ENCODE measurements around the gene PRR29.

PRR29 gene

DNA sequence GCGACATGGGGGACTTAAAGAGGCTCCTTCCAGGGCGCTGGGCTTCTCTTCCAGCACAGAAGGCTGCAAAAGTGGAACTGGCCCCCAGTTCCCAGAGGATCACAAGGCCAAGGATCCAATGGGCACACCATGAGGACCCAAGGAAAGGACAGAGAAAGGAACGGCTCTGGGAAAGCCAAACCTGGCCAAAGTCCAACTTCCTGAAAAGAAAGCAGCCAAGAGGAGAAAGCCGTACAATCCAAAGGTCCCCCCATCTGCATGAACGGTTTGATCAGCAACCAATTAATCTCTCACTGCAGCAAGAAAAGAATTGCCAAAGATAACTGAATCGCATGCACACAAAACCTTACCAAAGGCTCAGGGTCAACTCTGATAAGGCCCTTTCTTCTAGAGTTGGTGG lies 42.1 kb downstream of the PRR29 start:
- DNase-seq (ENCODE audit: low read depth in 1 of 2, low spot score in 1 of 2), result no peak

DNA sequence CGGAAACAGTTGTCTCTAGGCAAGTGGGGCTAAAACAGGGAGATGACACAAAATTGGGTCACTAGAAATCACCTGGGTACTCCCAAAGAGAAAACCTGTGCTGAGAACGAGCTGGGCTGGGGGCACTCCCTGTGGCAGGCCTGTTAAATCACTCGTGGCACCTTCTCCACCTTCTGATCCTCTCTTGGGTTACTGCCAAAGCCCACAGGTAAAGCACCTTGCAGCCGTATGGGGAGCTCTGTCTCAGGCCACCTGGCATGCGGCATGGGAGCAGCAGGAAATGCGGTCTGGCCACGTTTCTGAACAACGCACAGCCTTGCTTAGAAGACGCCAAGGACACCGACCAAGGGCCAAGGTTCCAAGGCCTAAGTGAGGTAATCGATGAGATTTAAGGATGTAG lies 43.8 kb downstream of the PRR29 start:
- no peak for DNase-seq (ENCODE audit: low read depth in 1 of 2, low spot score in 1 of 2)

DNA sequence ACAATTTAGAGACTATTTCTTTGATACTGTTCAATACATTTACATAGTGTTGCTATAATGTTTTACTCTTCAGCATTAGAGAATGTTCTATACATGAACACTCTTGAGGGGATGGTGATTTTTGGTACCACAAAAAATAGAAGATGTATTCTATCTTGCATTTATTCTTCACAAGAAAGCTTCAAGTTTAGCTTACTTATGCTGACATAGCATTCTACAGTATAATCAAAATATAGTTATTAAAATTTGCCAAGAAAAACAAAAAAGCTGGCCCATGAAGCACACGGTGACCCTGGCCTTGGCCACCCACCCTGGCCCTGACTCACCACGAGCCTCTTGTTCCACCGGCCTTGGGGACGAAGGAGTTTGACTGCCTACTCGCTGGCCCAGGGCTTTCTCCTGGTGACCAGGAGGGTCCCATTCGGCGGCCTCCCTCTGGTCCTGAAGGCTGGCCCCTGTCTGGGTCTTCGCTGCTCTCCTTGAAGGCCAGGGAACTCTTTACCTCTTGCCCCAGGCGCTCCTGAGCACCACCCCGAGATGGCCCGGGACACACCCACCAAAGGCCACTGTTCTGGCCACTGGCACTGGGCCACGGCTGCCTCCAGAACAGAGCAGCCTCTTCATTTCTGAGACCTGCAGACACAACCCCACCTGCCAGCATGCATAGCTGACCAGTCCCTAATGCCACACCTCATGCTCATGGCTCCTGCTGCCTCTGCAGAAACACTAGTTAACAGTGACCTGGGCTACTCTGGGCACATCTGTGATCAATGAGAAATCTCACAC lies 44.7 kb downstream of the PRR29 start:
- DNase-seq (ENCODE audit: low read depth in 1 of 2, low spot score in 1 of 2), result no peak

DNA sequence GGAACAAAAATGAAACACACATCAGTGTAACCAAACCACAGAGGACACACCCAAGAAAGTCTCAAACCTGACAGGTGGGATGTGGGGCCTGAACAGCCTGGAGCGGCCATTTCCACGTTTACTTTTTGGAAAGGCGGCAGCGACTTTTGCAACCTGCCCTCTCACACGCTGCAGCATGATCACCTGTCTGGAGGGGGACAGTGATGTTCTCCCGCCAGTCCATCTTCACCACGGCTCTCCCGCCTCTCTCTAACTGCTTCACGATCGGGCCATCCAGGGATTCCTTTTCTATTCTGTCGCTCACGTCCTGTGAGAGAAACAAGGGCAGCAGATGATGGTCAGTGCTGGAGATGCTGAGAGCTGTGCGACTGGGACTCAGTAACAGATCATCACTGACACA lies 47.0 kb downstream of the PRR29 start:
- no peak for DNase-seq (ENCODE audit: low read depth in 1 of 2, low spot score in 1 of 2)

DNA sequence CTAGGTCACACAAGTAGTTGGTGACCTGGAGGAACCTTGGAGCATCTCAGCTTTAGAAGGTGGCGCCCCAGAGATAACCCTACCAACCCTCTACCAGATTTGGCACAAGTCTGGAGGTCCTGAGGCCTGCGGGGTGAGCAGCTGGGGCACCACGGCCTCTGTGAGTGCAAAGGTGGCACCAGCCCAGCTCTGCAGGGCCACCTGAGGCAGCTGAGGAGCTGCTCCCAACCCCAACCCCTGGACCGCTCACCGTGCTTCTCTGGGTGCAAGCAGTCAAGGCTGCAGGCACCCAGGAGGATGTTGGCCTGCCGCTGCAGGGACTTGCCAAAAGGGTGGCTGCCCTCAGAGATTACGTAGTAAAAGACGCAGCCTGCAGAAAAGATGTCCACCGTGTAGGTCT lies 50.7 kb downstream of the PRR29 start:
- DNase-seq (ENCODE audit: low read depth in 1 of 2, low spot score in 1 of 2), result no peak

DNA sequence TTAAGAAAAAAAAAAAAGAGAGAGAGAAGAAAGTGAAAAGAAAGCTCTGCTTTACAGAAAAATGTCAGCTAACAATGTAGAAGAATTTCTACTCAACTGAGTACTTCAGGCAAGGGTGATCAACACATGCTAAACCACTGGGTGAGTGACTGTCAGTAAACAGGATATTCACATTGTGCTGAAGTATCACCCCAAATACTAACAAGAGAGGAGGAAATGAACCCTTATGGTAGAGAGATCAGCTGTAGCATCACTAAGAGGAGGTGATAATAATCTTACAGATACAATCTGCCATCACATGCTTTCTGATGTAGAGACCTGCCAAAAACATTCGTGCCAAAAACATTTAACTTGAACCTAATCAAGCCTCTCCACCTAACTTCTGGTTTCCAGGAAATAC lies 53.0 kb downstream of the PRR29 start:
- DNase-seq (ENCODE audit: low read depth in 1 of 2, low spot score in 1 of 2), result no peak

DNA sequence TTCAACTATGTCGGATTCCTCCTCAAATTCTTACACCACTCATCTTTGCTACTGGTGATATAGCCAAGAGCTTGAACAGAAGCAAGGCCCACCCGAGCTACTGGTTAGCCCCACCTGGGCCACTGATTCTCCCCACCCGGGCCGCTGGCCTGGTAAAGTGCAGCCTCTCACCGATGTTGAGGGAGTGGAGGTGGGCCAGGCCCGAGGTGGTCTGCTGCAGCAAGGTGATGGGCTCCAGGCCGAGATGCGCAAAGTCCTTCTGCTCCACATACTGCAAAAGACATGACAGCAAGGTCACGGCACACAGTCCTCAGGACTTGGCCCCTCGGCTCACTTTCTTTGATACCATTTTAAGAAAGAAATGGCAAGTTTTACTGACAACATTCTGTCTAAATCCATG lies 55.0 kb downstream of the PRR29 start:
- no peak for DNase-seq (ENCODE audit: low read depth in 1 of 2, low spot score in 1 of 2)

Measured in stimulated activated CD4-positive, alpha-beta T cell treated with anti-CD3 and anti-CD28 coated beads, Interleukin-15, amount 100 ng/mL, for 1 hour (primary cell).